OCI-LY7 (cell line): Measurements from ENCODE around the gene GRK5. TPM values are rescaled to one million over a fixed set of nuclear protein-coding genes. Genes with fewer than 3 reads are reported as not detected.

ENCODE experiments used
- BruUV-seq: library from RNA; stranded (reverse); fragments of 400-500 nt; replicated peaks from 2 replicates; lab custom pipeline; 2021; lab: Mats Ljungman, UMichigan
- CTCF ChIA-PET: fragments of 300-600 bp; sonication (Branson Sonifier 250); formaldehyde crosslinking; loops from one replicate; lab custom pipeline; 2022; ENCODE audit warnings: antibody characterized with exemption; ENCODE audit not compliant: unreplicated experiment; lab: Charles Lee
- POLR2A ChIA-PET: fragments of 300-600 bp; sonication (Branson Sonifier 250); formaldehyde crosslinking; loops from one replicate; lab custom pipeline; 2022; ENCODE audit warnings: antibody characterized with exemption; lab: Charles Lee
- DNase-seq: peaks from one replicate; pipeline ENCODE4 v3.0.0-alpha.2; 2015; ENCODE audit warnings: low spot score
- H2AFZ ChIP-seq: fragments of 200-600 bp; sonication (generic), shearing (Covaris generic); 2 replicates; pipeline ENCODE4 v1.6.1; 2014; ENCODE audit warnings: mild to moderate bottlenecking, antibody characterized with exemption, low read length, moderate library complexity
- H3K27ac ChIP-seq: fragments of 200-600 bp; sonication (generic); 2 replicates; pipeline ENCODE4 v1.5.1; 2014; ENCODE audit warnings: mixed run types, low read depth, mild to moderate bottlenecking, moderate library complexity, low read length, inconsistent platforms; ENCODE audit not compliant: poor library complexity, severe bottlenecking
- H3K36me3 ChIP-seq: fragments of 200-600 bp; sonication (generic); 2 replicates; pipeline ENCODE4 v1.6.1; 2014; ENCODE audit warnings: mild to moderate bottlenecking, antibody characterized with exemption, low read length, moderate library complexity, mixed read lengths; ENCODE audit not compliant: insufficient read depth
- H3K4me1 ChIP-seq: fragments of 200-600 bp; sonication (generic); 2 replicates; pipeline ENCODE4 v1.5.1; 2014; ENCODE audit warnings: mild to moderate bottlenecking, low read length; ENCODE audit not compliant: insufficient read depth, poor library complexity, severe bottlenecking
- H3K4me2 ChIP-seq: fragments of 200-600 bp; sonication (generic); 2 replicates; pipeline ENCODE4 v1.6.1; 2014; ENCODE audit warnings: mild to moderate bottlenecking, low read length
- H3K4me3 ChIP-seq: fragments of 200-600 bp; sonication (generic); 2 replicates; pipeline ENCODE4 v1.5.1; 2014; ENCODE audit warnings: mild to moderate bottlenecking, low read depth, low read length; ENCODE audit not compliant: poor library complexity, severe bottlenecking
- H3K79me2 ChIP-seq: fragments of 200-600 bp; sonication (generic); 2 replicates; pipeline ENCODE4 v1.6.1; 2016; ENCODE audit warnings: low read depth, mild to moderate bottlenecking, low read length, moderate library complexity, mixed read lengths; ENCODE audit not compliant: insufficient read depth
- H3K9me2 ChIP-seq: fragments of 200-600 bp; sonication (generic); 2 replicates; pipeline ENCODE4 v1.6.1; 2016; ENCODE audit warnings: mild to moderate bottlenecking, low read length, mixed read lengths; ENCODE audit not compliant: insufficient read depth
- H3K9me3 ChIP-seq: fragments of 200-600 bp; sonication (generic); 2 replicates; pipeline ENCODE4 v1.6.1; 2014; ENCODE audit warnings: mild to moderate bottlenecking, mixed run types, low read length, mixed read lengths
- H4K20me1 ChIP-seq: fragments of 200-600 bp; sonication (generic); 2 replicates; pipeline ENCODE4 v1.6.1; 2014; ENCODE audit warnings: mild to moderate bottlenecking, antibody characterized with exemption, low read length, moderate library complexity, mixed read lengths; ENCODE audit not compliant: insufficient read depth
- EZH2phosphoT487 ChIP-seq: fragments of 200-600 bp; sonication (generic); IDR thresholded peaks from 2 replicates; pipeline ENCODE4 v1.6.1; 2018; ENCODE audit warnings: low read depth, borderline replicate concordance, mild to moderate bottlenecking, mixed run types, antibody characterized with exemption, low read length, moderate library complexity, mixed read lengths
- intact Hi-C: fragments of 100-400 bp; cut with micrococcal nuclease; formaldehyde crosslinking; loops from one replicate; pipeline ENCODE4 v1.10.0; 2022; ENCODE audit not compliant: unreplicated experiment
- total RNA-seq, 2 experiments: library from RNA; depleted of rRNA in 1 of 2; stranded (reverse); fragments of >200 nt in 1 of 2; shearing (Covaris generic) in 1 of 2; gene quantifications; 2 replicates each; pipeline ENCODE4 v1.2.3, GENCODE V29; 2014 to 2022
- TF ChIP-seq, protein P1 (sequence below): fragments of 200-600 bp; sonication (generic); conservative IDR thresholded peaks from 2 replicates; pipeline ENCODE4 v1.5.1; 2014; ENCODE audit warnings: mild to moderate bottlenecking, antibody characterized with exemption, low read length, moderate library complexity, mixed read lengths

Gene GRK5
- total RNA-seq, 2 experiments from 2014 or later: 4.7 to 10.2 TPM

GRCh38 chr10:119243967-119244366, 36.6 kb downstream of the GRK5 start:
- H3K79me2 ChIP-seq: no peaks in the 10 kb centered on the region
- H3K36me3 ChIP-seq: no peaks in the 10 kb centered on the region
- intact Hi-C loops: no loop called here

DNA sequence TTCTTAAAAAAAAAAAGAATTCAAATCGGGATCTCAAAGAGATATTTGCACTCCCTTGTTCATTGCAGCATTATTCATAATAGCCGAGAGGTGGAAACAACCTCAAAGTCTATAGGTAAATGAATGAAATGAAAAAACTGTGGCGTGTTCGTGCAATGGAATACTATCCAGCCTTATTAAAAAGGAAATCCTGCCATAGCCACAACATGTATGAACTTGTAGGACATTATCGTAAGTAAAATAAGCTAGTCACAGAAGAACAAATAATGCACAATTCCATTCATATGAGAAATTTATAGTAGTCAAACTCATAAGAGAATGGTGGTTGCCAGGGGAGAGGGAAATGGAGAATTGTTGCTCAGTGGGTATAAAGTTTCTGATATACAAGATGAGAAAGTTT, 37.9 kb downstream of the GRK5 start:
- H3K36me3 ChIP-seq: no peaks in the 10 kb centered on the region
- intact Hi-C loops: no loop called here
- CTCF ChIA-PET: no interaction called here
- POLR2A ChIA-PET: interaction anchor here (0.7 kb wide), 1 partner anchor 164 kb away, joined by 3 read pairs; no protein-coding TSS in a partner anchor
- H2AFZ ChIP-seq: no peak overlapping the region
- TF ChIP-seq EZH2phosphoT487: no peak
- TF ChIP-seq, protein P1, sequence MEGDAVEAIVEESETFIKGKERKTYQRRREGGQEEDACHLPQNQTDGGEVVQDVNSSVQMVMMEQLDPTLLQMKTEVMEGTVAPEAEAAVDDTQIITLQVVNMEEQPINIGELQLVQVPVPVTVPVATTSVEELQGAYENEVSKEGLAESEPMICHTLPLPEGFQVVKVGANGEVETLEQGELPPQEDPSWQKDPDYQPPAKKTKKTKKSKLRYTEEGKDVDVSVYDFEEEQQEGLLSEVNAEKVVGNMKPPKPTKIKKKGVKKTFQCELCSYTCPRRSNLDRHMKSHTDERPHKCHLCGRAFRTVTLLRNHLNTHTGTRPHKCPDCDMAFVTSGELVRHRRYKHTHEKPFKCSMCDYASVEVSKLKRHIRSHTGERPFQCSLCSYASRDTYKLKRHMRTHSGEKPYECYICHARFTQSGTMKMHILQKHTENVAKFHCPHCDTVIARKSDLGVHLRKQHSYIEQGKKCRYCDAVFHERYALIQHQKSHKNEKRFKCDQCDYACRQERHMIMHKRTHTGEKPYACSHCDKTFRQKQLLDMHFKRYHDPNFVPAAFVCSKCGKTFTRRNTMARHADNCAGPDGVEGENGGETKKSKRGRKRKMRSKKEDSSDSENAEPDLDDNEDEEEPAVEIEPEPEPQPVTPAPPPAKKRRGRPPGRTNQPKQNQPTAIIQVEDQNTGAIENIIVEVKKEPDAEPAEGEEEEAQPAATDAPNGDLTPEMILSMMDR: no peak
- no TSS peak for BruUV-seq
- no peaks in the 10 kb centered on the region for H3K79me2 ChIP-seq
- no peak for DNase-seq
- no peaks in the 10 kb centered on the region for H3K9me2 ChIP-seq
- no peaks in the 10 kb centered on the region for H3K9me3 ChIP-seq
- H3K4me1 ChIP-seq: no peaks in the 10 kb centered on the region
- no peak overlapping the region for H3K4me3 ChIP-seq
- H3K27ac ChIP-seq: no peak overlapping the region
- H4K20me1 ChIP-seq: no peaks in the 10 kb centered on the region
- H3K4me2 ChIP-seq: no peak overlapping the region

More at GRCh38 chr10:119243967-119244366, 36.6 kb downstream of the GRK5 start:
- ChIA-PET CTCF (no interaction called here), POLR2A (interaction anchor here (0.6 kb wide), 1 partner anchor 324 kb away, joined by 5 read pairs; no protein-coding TSS in a partner anchor)
- H2AFZ ChIP-seq: no peak overlapping the region
- H3K9me3 ChIP-seq: no peaks in the 10 kb centered on the region
- TF ChIP-seq, protein P1: no peak
- BruUV-seq: no TSS peak
- no peaks in the 10 kb centered on the region for H4K20me1 ChIP-seq
- H3K9me2 ChIP-seq: no peaks in the 10 kb centered on the region
- no peak overlapping the region for H3K4me3 ChIP-seq
- H3K4me2 ChIP-seq: no peak overlapping the region
- no peaks in the 10 kb centered on the region for H3K4me1 ChIP-seq
- no peak overlapping the region for H3K27ac ChIP-seq
- DNase-seq: no peak

DNA sequence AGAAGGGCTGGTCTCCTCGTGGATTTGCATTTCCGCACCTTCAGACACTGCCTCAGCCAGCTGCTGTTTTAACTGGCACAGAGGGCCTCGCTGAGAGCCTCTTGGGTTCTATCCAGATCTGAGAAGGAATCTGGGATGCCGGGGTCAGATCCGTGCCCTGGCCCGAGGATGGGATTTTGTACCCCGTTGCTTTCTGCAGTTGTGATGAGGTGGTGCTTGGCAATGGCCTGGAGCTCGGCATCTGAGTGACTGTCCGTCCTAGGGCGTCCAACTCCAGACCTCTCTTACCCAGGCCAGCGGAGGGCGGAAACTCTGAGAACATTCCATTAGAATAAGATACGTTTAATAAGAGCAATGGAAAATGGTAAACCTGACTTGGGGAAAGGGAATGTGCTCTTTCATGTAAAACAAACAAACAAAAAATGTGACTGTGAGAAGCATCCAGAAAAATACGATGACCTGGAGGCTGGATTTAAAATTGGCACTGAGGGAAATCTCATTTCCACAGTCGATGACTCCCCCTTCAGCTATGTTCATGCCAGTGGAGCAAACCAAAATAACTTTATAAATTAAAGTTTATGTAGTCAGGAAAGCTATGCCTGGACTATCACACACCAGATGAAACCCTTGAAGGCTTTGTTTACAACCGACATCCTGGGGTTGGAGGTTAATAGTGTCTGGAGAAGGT, 39.6 kb downstream of the GRK5 start:
- Histone ChIP-seq H3K4me3 (no peak overlapping the region), H3K27ac (no peak overlapping the region), H3K4me1 (no peaks in the 10 kb centered on the region), H3K79me2 (no peaks in the 10 kb centered on the region), H2AFZ (no peak overlapping the region), H3K9me2 (no peaks in the 10 kb centered on the region), H3K9me3 (no peaks in the 10 kb centered on the region), H3K4me2 (no peak overlapping the region), H4K20me1 (no peaks in the 10 kb centered on the region), H3K36me3 (no peaks in the 10 kb centered on the region)
- POLR2A ChIA-PET: interaction anchor here (0.7 to 1.0 kb wide), 3 partner anchors 17 to 58 kb away, joined by 3 to 4 read pairs (median 3); no protein-coding TSS in a partner anchor
- TF ChIP-seq, protein P1: no peak
- TF ChIP-seq EZH2phosphoT487: no peak
- no peak for DNase-seq
- BruUV-seq: no TSS peak
- CTCF ChIA-PET: interaction anchor here (0.7 kb wide), 1 partner anchor 199 kb away, joined by 6 read pairs; no protein-coding TSS in a partner anchor
- intact Hi-C loops: no loop called here
